ENCODE results near the gene COL1A2.

DNA sequence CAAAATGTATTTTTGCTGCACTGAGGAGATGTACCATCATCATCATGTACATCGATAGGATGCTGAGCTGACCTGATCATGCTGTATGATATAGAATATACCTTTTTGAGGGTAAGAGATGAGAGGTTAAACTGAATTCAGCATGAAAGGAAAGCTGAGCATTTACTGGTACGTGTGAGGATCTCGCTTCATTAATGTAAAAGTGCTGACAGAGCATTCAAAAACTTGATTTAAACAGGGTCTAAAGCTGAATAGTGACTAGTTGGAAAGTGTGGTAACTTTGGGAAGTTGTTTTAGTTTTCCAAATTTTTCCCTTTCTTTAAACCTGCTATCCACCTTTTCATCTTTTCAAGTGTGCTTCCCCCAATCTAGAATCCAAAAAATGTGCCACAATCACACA is 28.5 kb upstream of the COL1A2 start:
- no peak for TF ChIP-seq EZH2 (IDR thresholded peaks at IDR 0.05; ENCODE audit: borderline replicate concordance, insufficient read depth, low read depth, low read length, poor library complexity, severe bottlenecking)
- TF ChIP-seq, protein P1, sequence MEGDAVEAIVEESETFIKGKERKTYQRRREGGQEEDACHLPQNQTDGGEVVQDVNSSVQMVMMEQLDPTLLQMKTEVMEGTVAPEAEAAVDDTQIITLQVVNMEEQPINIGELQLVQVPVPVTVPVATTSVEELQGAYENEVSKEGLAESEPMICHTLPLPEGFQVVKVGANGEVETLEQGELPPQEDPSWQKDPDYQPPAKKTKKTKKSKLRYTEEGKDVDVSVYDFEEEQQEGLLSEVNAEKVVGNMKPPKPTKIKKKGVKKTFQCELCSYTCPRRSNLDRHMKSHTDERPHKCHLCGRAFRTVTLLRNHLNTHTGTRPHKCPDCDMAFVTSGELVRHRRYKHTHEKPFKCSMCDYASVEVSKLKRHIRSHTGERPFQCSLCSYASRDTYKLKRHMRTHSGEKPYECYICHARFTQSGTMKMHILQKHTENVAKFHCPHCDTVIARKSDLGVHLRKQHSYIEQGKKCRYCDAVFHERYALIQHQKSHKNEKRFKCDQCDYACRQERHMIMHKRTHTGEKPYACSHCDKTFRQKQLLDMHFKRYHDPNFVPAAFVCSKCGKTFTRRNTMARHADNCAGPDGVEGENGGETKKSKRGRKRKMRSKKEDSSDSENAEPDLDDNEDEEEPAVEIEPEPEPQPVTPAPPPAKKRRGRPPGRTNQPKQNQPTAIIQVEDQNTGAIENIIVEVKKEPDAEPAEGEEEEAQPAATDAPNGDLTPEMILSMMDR (IDR thresholded peaks at IDR 0.05): no peak
